Tibial nerve (tissue), 4 donors: ENCODE results near the gene CFAP210. TPM values are rescaled to one million over a fixed set of nuclear protein-coding genes. Genes with fewer than 3 reads are reported as not detected.

Experiments
- DNase-seq, 2 donors: peaks; one replicate each; pipeline ENCODE4 v3.0.0-alpha.2; 2019; ENCODE audit warnings: low spot score in 2 of 2
- H3K27ac ChIP-seq, 4 donors: fragments of 200-600 bp; sonication (generic) in 3 of 4; one replicate each; pipeline ENCODE4 v1.5.1; 2017 to 2019; ENCODE audit warnings: mild to moderate bottlenecking in 1 of 4
- H3K27me3 ChIP-seq, 2 donors: fragments of 200-600 bp; sonication (generic) in 1 of 2; one replicate each; pipeline versions ENCODE4 v1.5.1 to v1.6.0; 2017 to 2019
- H3K36me3 ChIP-seq, 3 donors: fragments of 200-600 bp; sonication (generic); one replicate each; pipeline ENCODE4 v1.5.1; 2018 to 2019
- H3K4me1 ChIP-seq, 4 donors: fragments of 200-600 bp; sonication (generic) in 3 of 4; one replicate each; pipeline ENCODE4 v1.5.1; 2017 to 2019
- H3K4me3 ChIP-seq, 4 donors: fragments of 200-600 bp; sonication (generic) in 3 of 4; one replicate each; pipeline ENCODE4 v1.5.1; 2017 to 2019; ENCODE audit warnings: mild to moderate bottlenecking in 1 of 4, moderate library complexity in 1 of 4
- H3K9me3 ChIP-seq, 4 donors: fragments of 200-600 bp; sonication (generic) in 3 of 4; one replicate each; pipeline ENCODE4 v1.5.1; 2017 to 2019
- EP300 ChIP-seq, 2 donors: sonication (generic); formaldehyde crosslinking; IDR thresholded peaks; one replicate each; pipeline ENCODE4 v1.6.1; 2017; ENCODE audit warnings: antibody characterized with exemption in 2 of 2, mild to moderate bottlenecking in 1 of 2
- POLR2A ChIP-seq, 2 donors: fragments of 450-650 bp; IDR thresholded peaks; one replicate each; pipeline ENCODE4 v1.6.1; 2017; ENCODE audit warnings: antibody characterized with exemption in 2 of 2, mild to moderate bottlenecking in 2 of 2, moderate library complexity in 2 of 2
- WGBS, 2 donors: methylation state at CpG; one replicate each; pipeline ENCODE4 v1.1.5; 2018; 5-methylcytosine and 5-hydroxymethylcytosine counted together
- total RNA-seq, 4 donors: library from RNA; depleted of rRNA; stranded (reverse); fragments of >200 nt; gene quantifications; one replicate each; pipeline ENCODE4 v1.1.0, GENCODE V29; 2016
- TF ChIP-seq, protein P1 (sequence below), 5 experiments: fragments of 200-600 bp in 3 of 5; fragments of 450-650 bp in 2 of 5; sonication (generic) in 3 of 5; IDR thresholded peaks; one replicate each; pipeline ENCODE4 v1.5.1; 2016 to 2019; ENCODE audit warnings: antibody characterized with exemption in 5 of 5, mild to moderate bottlenecking in 3 of 5, moderate library complexity in 2 of 5

Gene CFAP210
- total RNA-seq, 4 donors from 2014 or later: 0.60 to 0.87 TPM; not detected in 2

- Histone ChIP-seq H3K27ac (no peak overlapping the region), H3K9me3 (no peaks in the 10 kb centered on the region), H3K36me3 (no peaks in the 10 kb centered on the region), H3K4me1 (no peaks in the 10 kb centered on the region), H3K27me3 (no peaks in the 10 kb centered on the region), H3K4me3 (no peak overlapping the region)
- 86 to 90% methylated on average over 2 of the region's 2 CpGs for WGBS, 2 donors
- DNase-seq: no peak
- TF ChIP-seq POLR2A (IDR thresholded peaks at IDR 0.05) (no peak), EP300 (IDR thresholded peaks at IDR 0.05) (no peak)
- TF ChIP-seq, protein P1, sequence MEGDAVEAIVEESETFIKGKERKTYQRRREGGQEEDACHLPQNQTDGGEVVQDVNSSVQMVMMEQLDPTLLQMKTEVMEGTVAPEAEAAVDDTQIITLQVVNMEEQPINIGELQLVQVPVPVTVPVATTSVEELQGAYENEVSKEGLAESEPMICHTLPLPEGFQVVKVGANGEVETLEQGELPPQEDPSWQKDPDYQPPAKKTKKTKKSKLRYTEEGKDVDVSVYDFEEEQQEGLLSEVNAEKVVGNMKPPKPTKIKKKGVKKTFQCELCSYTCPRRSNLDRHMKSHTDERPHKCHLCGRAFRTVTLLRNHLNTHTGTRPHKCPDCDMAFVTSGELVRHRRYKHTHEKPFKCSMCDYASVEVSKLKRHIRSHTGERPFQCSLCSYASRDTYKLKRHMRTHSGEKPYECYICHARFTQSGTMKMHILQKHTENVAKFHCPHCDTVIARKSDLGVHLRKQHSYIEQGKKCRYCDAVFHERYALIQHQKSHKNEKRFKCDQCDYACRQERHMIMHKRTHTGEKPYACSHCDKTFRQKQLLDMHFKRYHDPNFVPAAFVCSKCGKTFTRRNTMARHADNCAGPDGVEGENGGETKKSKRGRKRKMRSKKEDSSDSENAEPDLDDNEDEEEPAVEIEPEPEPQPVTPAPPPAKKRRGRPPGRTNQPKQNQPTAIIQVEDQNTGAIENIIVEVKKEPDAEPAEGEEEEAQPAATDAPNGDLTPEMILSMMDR (IDR thresholded peaks at IDR 0.05): no peak
Observed at GRCh38 chr2:169647496-169647895, 46.7 kb downstream of the CFAP210 start.

GRCh38 chr2:169644173-169644572 lies 50.0 kb downstream of the CFAP210 start:
- no peaks in the 10 kb centered on the region for H3K27me3 ChIP-seq
- H3K27ac ChIP-seq: no peak overlapping the region

DNA sequence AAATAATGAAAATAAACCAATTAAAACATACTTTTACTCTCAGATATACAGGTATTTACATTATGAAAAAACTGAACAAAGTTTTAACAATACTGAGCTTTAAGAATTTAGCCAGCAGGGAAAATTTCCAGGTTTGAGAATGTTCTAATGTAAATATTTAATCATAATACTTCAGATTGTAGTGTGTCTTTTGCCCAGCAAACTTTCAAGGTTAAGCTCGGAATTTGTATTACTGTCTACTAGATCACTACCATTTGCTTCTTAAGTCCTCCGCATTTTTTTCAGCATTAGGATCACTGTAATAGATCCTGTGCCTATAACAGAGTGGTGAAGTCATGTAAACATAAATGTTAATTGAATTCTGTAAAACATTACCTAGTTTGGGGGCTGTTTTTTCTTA lies 52.7 kb downstream of the CFAP210 start:
- Histone ChIP-seq H3K4me1 (no peaks in the 10 kb centered on the region), H3K36me3 (peaks cover 0 to 16% (median 0%) of the 10 kb centered on the region in 3 donors), H3K27ac (no peak overlapping the region), H3K27me3 (no peaks in the 10 kb centered on the region), H3K9me3 (no peaks in the 10 kb centered on the region), H3K4me3 (no peak overlapping the region)
- 93 to 96% methylated on average over 2 of the region's 2 CpGs for WGBS, 2 donors
- TF ChIP-seq, protein P1 (IDR thresholded peaks at IDR 0.05): no peak
- TF ChIP-seq POLR2A (IDR thresholded peaks at IDR 0.05) (no peak), EP300 (IDR thresholded peaks at IDR 0.05) (no peak)
- no peak for DNase-seq

More at GRCh38 chr2:169644173-169644572, 50.0 kb downstream of the CFAP210 start:
- DNase-seq: no peak
- no peaks in the 10 kb centered on the region for H3K36me3 ChIP-seq
- no peak overlapping the region for H3K4me3 ChIP-seq
- H3K4me1 ChIP-seq: no peaks in the 10 kb centered on the region
- H3K9me3 ChIP-seq: no peaks in the 10 kb centered on the region
- no peak for TF ChIP-seq POLR2A (IDR thresholded peaks at IDR 0.05)
- TF ChIP-seq EP300 (IDR thresholded peaks at IDR 0.05): no peak
- TF ChIP-seq, protein P1 (IDR thresholded peaks at IDR 0.05): no peak
- WGBS, 2 donors: 54 to 61% methylated on average over 3 of the region's 3 CpGs

DNA sequence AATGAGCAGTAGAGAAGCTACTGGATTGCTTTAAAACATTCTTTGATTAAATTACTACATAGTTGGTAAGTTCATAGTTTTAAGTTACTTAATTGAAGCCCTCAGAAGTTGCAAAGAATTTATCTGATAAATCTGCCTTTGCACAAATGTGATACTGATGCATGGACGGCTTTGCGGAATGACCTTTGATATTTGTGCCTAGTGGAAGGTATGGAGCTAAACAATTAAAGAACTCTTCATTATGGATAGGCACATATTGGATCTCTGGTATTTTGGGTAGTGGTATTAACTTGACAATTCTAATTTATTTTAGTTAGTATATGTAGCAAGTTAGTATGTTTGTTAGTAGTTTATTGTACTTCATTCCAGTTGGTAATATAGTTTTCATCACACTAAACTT lies 54.1 kb downstream of the CFAP210 start:
- H3K27me3 ChIP-seq: no peaks in the 10 kb centered on the region
- H3K4me1 ChIP-seq: no peaks in the 10 kb centered on the region
- no peak overlapping the region for H3K27ac ChIP-seq
- H3K36me3 ChIP-seq: peaks cover 0 to 30% (median 2%) of the 10 kb centered on the region in 3 donors
- TF ChIP-seq, protein P1 (IDR thresholded peaks at IDR 0.05): no peak
- no peak for TF ChIP-seq EP300 (IDR thresholded peaks at IDR 0.05)
- WGBS, 2 donors: 85 to 89% methylated on average over 2 of the region's 2 CpGs
- H3K9me3 ChIP-seq: no peaks in the 10 kb centered on the region
- H3K4me3 ChIP-seq: no peak overlapping the region
- no peak for DNase-seq

- Histone ChIP-seq H3K27me3 (no peaks in the 10 kb centered on the region), H3K36me3 (peaks cover 0 to 54% (median 2%) of the 10 kb centered on the region in 3 donors), H3K4me1 (no peaks in the 10 kb centered on the region), H3K4me3 (no peak overlapping the region), H3K9me3 (no peaks in the 10 kb centered on the region), H3K27ac (no peak overlapping the region)
- DNase-seq: no peak
- TF ChIP-seq EP300 (IDR thresholded peaks at IDR 0.05): no peak
- TF ChIP-seq, protein P1 (IDR thresholded peaks at IDR 0.05): no peak
- no peak for TF ChIP-seq POLR2A (IDR thresholded peaks at IDR 0.05)
- whole genome bisulfite sequencing, 2 donors: 89 to 97% methylated on average over 3 of the region's 3 CpGs
Observed at GRCh38 chr2:169637620-169638019, 56.6 kb downstream of the CFAP210 start.
